Measurements from ENCODE around the gene GTPBP2. TPM values are rescaled to one million over a fixed set of nuclear protein-coding genes. Genes with fewer than 3 reads are reported as not detected.

The GTPBP2 gene
- total and polyA plus RNA-seq, 2 of the 13 experiments (the other 11 are each of a cell fraction or from before 2014, with no cell fraction given): 26.9 to 88.2 TPM

DNA sequence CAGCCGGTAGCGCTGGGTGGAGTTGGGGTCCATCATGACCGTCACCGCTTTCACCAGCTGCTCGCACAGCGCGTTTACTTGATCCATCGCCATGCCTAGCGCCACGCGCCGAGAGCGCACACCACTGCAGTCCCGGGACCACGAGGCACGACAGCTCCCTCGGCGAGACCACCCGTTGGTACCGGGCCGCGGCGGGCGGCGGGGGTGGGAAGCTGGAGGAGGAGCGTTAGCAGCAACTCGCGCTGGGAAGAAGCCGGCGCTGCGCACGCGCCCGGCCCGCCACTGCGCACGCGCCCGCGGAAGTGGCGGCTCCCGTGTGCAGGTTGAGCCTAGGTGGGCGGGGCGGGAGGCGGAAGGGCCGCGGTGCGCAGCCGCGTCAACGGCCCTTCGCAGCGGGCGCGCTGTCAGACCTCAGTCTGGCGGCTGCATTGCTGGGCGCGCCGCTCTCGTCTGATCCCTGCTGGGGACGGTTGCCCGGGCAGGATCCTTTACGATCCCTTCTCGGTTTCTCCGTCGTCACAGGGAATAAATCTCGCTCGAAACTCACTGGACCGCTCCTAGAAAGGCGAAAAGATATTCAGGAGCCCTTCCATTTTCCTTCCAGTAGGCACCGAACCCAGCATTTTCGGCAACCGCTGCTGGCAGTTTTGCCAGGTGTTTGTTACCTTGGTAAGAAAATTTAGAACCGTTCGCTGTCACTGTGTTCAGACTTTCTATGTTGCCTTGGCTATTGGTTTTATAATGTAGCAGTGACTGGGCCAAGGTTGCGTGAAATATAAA, 53.1 kb downstream of the GTPBP2 start, which contains the start of the genes POLH and XPO5 (continued):
- TF ChIP-seq, protein P1, sequence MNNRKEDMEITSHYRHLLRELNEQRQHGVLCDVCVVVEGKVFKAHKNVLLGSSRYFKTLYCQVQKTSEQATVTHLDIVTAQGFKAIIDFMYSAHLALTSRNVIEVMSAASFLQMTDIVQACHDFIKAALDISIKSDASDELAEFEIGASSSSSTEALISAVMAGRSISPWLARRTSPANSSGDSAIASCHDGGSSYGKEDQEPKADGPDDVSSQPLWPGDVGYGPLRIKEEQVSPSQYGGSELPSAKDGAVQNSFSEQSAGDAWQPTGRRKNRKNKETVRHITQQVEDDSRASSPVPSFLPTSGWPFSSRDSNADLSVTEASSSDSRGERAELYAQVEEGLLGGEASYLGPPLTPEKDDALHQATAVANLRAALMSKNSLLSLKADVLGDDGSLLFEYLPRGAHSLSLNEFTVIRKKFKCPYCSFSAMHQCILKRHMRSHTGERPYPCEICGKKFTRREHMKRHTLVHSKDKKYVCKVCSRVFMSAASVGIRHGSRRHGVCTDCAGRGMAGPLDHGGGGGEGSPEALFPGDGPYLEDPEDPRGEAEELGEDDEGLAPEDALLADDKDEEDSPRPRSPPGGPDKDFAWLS (CRISPR knock-in tag; IDR thresholded peaks at IDR 0.05; ENCODE audit: borderline replicate concordance): no peak
- TF ChIP-seq FOXK2 (IDR thresholded peaks at IDR 0.05) (no peak), ZNF883 (CRISPR knock-in tag; IDR thresholded peaks at IDR 0.05; ENCODE audit: not compliant biosample characterization) (peak; percentile 82), SATB2 (CRISPR knock-in tag; IDR thresholded peaks at IDR 0.05) (peak; percentile 90), NR2C2 (CRISPR knock-in tag; IDR thresholded peaks at IDR 0.05; ENCODE audit: borderline replicate concordance) (peak; percentile 53; the same call in 1 of the 2 replicates), ETV5 (CRISPR knock-in tag; IDR thresholded peaks at IDR 0.05; ENCODE audit: borderline replicate concordance) (peak; percentile 61), NFE2 (CRISPR knock-in tag; IDR thresholded peaks at IDR 0.05) (no peak), XBP1 (CRISPR knock-in tag; IDR thresholded peaks at IDR 0.05) (peak; percentile 91), ZNF672 (CRISPR knock-in tag; IDR thresholded peaks at IDR 0.05) (no peak), ZNF20 (CRISPR knock-in tag; IDR thresholded peaks at IDR 0.05) (peak; percentile 42), EED (CRISPR knock-in tag; IDR thresholded peaks at IDR 0.05) (peak; percentile 76; the same call in 1 of the 2 replicates), ZNF333 (CRISPR knock-in tag; IDR thresholded peaks at IDR 0.05; ENCODE audit: borderline replicate concordance) (peak; percentile 66; the same call in 1 of the 2 replicates), ZNF510 (CRISPR knock-in tag; IDR thresholded peaks at IDR 0.05; ENCODE audit: low read depth) (no peak; the same call in 1 of the 2 replicates), ZNF614 (CRISPR knock-in tag; IDR thresholded peaks at IDR 0.05; ENCODE audit: borderline replicate concordance) (peak; percentile 51; the same call in 1 of the 2 replicates), ZNF432 (CRISPR knock-in tag; IDR thresholded peaks at IDR 0.05; ENCODE audit: borderline replicate concordance) (0 out of 2 replicates have a peak, but pooled peaks have one; percentile 69)
- TF ChIP-seq, protein P2, sequence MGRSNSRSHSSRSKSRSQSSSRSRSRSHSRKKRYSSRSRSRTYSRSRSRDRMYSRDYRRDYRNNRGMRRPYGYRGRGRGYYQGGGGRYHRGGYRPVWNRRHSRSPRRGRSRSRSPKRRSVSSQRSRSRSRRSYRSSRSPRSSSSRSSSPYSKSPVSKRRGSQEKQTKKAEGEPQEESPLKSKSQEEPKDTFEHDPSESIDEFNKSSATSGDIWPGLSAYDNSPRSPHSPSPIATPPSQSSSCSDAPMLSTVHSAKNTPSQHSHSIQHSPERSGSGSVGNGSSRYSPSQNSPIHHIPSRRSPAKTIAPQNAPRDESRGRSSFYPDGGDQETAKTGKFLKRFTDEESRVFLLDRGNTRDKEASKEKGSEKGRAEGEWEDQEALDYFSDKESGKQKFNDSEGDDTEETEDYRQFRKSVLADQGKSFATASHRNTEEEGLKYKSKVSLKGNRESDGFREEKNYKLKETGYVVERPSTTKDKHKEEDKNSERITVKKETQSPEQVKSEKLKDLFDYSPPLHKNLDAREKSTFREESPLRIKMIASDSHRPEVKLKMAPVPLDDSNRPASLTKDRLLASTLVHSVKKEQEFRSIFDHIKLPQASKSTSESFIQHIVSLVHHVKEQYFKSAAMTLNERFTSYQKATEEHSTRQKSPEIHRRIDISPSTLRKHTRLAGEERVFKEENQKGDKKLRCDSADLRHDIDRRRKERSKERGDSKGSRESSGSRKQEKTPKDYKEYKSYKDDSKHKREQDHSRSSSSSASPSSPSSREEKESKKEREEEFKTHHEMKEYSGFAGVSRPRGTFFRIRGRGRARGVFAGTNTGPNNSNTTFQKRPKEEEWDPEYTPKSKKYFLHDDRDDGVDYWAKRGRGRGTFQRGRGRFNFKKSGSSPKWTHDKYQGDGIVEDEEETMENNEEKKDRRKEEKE (IDR thresholded peaks at IDR 0.05): no peak
- TF ChIP-seq, protein P3, sequence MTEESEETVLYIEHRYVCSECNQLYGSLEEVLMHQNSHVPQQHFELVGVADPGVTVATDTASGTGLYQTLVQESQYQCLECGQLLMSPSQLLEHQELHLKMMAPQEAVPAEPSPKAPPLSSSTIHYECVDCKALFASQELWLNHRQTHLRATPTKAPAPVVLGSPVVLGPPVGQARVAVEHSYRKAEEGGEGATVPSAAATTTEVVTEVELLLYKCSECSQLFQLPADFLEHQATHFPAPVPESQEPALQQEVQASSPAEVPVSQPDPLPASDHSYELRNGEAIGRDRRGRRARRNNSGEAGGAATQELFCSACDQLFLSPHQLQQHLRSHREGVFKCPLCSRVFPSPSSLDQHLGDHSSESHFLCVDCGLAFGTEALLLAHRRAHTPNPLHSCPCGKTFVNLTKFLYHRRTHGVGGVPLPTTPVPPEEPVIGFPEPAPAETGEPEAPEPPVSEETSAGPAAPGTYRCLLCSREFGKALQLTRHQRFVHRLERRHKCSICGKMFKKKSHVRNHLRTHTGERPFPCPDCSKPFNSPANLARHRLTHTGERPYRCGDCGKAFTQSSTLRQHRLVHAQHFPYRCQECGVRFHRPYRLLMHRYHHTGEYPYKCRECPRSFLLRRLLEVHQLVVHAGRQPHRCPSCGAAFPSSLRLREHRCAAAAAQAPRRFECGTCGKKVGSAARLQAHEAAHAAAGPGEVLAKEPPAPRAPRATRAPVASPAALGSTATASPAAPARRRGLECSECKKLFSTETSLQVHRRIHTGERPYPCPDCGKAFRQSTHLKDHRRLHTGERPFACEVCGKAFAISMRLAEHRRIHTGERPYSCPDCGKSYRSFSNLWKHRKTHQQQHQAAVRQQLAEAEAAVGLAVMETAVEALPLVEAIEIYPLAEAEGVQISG (CRISPR knock-in tag; IDR thresholded peaks at IDR 0.05): peak; percentile 93
- TF ChIP-seq, protein P4, sequence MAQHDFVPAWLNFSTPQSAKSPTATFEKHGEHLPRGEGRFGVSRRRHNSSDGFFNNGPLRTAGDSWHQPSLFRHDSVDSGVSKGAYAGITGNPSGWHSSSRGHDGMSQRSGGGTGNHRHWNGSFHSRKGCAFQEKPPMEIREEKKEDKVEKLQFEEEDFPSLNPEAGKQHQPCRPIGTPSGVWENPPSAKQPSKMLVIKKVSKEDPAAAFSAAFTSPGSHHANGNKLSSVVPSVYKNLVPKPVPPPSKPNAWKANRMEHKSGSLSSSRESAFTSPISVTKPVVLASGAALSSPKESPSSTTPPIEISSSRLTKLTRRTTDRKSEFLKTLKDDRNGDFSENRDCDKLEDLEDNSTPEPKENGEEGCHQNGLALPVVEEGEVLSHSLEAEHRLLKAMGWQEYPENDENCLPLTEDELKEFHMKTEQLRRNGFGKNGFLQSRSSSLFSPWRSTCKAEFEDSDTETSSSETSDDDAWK (CRISPR knock-in tag; IDR thresholded peaks at IDR 0.05): no peak
- TF ChIP-seq, protein P5, sequence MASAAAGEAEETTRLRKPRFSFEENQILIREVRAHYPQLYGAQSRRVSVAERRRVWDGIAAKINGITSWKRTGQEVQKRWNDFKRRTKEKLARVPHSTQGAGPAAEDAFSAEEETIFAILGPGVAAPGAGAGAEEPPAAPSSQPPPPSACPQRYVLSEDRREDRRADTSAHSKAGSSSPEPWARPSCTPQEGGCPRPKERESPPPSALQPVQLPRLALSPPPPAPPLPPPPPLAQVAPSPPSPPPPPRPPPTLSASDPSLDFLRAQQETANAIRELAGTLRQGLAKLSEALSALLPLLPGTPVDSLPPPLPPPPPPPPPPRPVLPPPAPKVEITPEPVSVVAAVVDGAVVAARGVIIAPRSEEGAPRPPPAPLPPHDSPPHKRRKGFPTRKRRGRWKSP (CRISPR knock-in tag; IDR thresholded peaks at IDR 0.05): peak; percentile 90; the same call in 1 of the 2 replicates
